22Rv1 (cell line): ENCODE results near the gene IFI6.

ENCODE experiments used
- CTCF ChIP-seq: fragments of 450-650 bp; IDR thresholded peaks from 2 replicates; pipeline ENCODE4 v1.5.1; 2017; ENCODE audit warnings: mild to moderate bottlenecking
- ZFX ChIP-seq: fragments of 450-650 bp; IDR thresholded peaks from 2 replicates; pipeline ENCODE4 v1.6.1; 2017; ENCODE audit warnings: antibody characterized with exemption, borderline replicate concordance

DNA sequence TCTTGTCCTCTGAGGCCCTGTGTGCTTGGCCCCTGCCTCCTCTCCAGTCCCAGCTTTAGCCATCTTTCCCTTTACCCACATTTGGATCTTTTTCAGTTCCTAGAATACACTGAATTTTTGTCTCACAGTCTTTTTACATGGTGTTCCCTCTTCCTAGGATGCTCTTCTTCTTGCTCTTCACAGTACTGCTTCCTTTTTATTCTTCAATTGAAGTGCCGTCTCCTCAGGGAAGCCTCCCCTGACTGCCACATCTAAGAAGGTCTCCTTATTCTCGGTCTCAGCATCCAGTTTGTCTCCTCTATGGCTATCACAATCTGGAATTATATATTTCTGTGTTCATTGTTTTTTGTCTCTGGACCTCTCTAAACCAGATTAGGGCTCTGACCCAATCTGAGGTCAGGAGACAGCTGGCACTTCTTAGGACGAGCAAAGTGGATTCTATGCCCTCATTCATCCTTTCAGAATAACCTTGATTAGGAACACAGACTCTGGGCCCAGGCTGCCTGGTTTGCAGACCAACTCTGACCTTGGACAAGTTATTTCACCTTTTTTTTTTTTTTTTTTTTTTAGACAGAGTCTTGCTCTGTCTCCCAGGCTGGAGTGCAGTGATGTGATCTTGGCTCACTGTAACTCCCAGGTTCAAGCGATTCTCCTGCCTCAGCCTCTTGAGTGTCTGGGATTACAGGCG, 33.8 kb downstream of the IFI6 start:
- TF ChIP-seq CTCF (no peak), ZFX (no peak)
